Esophagus squamous epithelium (tissue), 5 donors: ENCODE results near the gene SENP7. TPM values are rescaled to one million over a fixed set of nuclear protein-coding genes. Genes with fewer than 3 reads are reported as not detected.

Source experiments
- DNase-seq: peaks from one replicate; lab custom pipeline; 2025; lab: John Stamatoyannopoulos, UW
- H3K27ac ChIP-seq, 4 donors: fragments of 200-600 bp; sonication (generic); one replicate each; pipeline ENCODE4 v1.5.1; 2016 to 2019; ENCODE audit warnings: mild to moderate bottlenecking in 1 of 4
- H3K27me3 ChIP-seq, 4 donors: fragments of 200-600 bp; sonication (generic); 1 replicate in 3 of 4; 2 replicates in 1 of 4; pipeline versions ENCODE4 v1.5.1 to v1.6.0; 2017 to 2021; ENCODE audit warnings: antibody characterized with exemption in 1 of 4
- H3K36me3 ChIP-seq, 3 donors: fragments of 200-600 bp; sonication (generic); one replicate each; pipeline ENCODE4 v1.5.1; 2016 to 2019
- H3K4me1 ChIP-seq, 3 donors: fragments of 200-600 bp; sonication (generic); one replicate each; pipeline ENCODE4 v1.5.1; 2017 to 2019
- H3K4me3 ChIP-seq, 4 donors: fragments of 200-600 bp; sonication (generic); 1 replicate in 3 of 4; 2 replicates in 1 of 4; pipeline ENCODE4 v1.5.1; 2016 to 2019; ENCODE audit warnings: mild to moderate bottlenecking in 2 of 4, moderate library complexity in 1 of 4
- H3K9me3 ChIP-seq, 3 donors: fragments of 200-600 bp; sonication (generic); one replicate each; pipeline ENCODE4 v1.5.1; 2016 to 2019
- CTCF ChIP-seq, 6 experiments: fragments of 450-650 bp in 4 of 6; fragments of 200-600 bp in 2 of 6; sonication (generic) in 2 of 6; IDR thresholded peaks; one replicate each; pipeline ENCODE4 v1.5.1; 2016 to 2019; ENCODE audit warnings: antibody characterized with exemption in 6 of 6, mild to moderate bottlenecking in 4 of 6, moderate library complexity in 4 of 6
- POLR2A ChIP-seq, 4 donors: fragments of 450-650 bp; IDR thresholded peaks; one replicate each; pipeline ENCODE4 v1.6.1; 2017; ENCODE audit warnings: antibody characterized with exemption in 4 of 4, mild to moderate bottlenecking in 4 of 4, moderate library complexity in 3 of 4
- WGBS, 2 donors: methylation state at CpG; one replicate each; pipeline ENCODE4 v1.1.5; 2018; 5-methylcytosine and 5-hydroxymethylcytosine counted together
- intact Hi-C: fragments of 100-400 bp; cut with DNase I; formaldehyde crosslinking; loops from one replicate; pipeline ENCODE4 v1.15.0; 2022
- total RNA-seq, 4 donors: library from RNA; depleted of rRNA; stranded (reverse); fragments of >200 nt; gene quantifications; one replicate each; pipeline ENCODE4 v1.1.0, GENCODE V29; 2016
- donor health status: DM: yes; HTN: yes; CAD: no.

The SENP7 gene
- total RNA-seq, 4 donors from 2014 or later = 6.0 to 18.9 (median 9.5) TPM

- no peaks in the 10 kb centered on the region for H3K4me1 ChIP-seq
- no peak for DNase-seq
- peaks cover 0 to 6% (median 0%) of the 10 kb centered on the region in 3 donors for H3K36me3 ChIP-seq
- intact Hi-C loops = no loop called here
- no peak for TF ChIP-seq CTCF (IDR thresholded peaks at IDR 0.05)
- TF ChIP-seq POLR2A (IDR thresholded peaks at IDR 0.05) = no peak
- H3K27me3 ChIP-seq = no peaks in the 10 kb centered on the region
- 87 to 94% methylated on average over 1 to 2 of the region's 5 CpGs for WGBS, 2 donors
- no peak overlapping the region for H3K4me3 ChIP-seq
- no peak overlapping the region for H3K27ac ChIP-seq
- H3K9me3 ChIP-seq = peaks cover 0 to 4% (median 0%) of the 10 kb centered on the region in 3 donors
Measured at GRCh38 chr3:101383156-101383575, 129.8 kb downstream of the SENP7 start.

- Histone ChIP-seq H3K27ac (no peak overlapping the region), H3K9me3 (no peaks in the 10 kb centered on the region), H3K4me1 (peaks cover 0 to 6% (median 0%) of the 10 kb centered on the region in 3 donors), H3K27me3 (no peaks in the 10 kb centered on the region), H3K36me3 (peaks cover 0 to 6% (median 0%) of the 10 kb centered on the region in 3 donors), H3K4me3 (no peak overlapping the region)
- no peak for TF ChIP-seq POLR2A (IDR thresholded peaks at IDR 0.05)
- TF ChIP-seq CTCF (IDR thresholded peaks at IDR 0.05) = peak in 5 of 6 experiments; percentile 11 to 53 (median 22)
- intact Hi-C loops = no loop called here
- no peak for DNase-seq
Measured at GRCh38 chr3:101381809-101382208, 131.2 kb downstream of the SENP7 start.

GRCh38 chr3:101379658-101380376 is 133.2 kb downstream of the SENP7 start:
- intact Hi-C loops = no loop called here
- Histone ChIP-seq H3K27me3 (no peaks in the 10 kb centered on the region), H3K27ac (no peak overlapping the region), H3K9me3 (no peaks in the 10 kb centered on the region), H3K36me3 (peaks cover 0 to 6% (median 0%) of the 10 kb centered on the region in 3 donors), H3K4me1 (peaks cover 0 to 6% (median 0%) of the 10 kb centered on the region in 3 donors), H3K4me3 (no peak overlapping the region)
- WGBS, 2 donors = 81 to 85% methylated on average over 3 of the region's 3 CpGs
- TF ChIP-seq POLR2A (IDR thresholded peaks at IDR 0.05) (no peak), CTCF (IDR thresholded peaks at IDR 0.05) (no peak)
- no peak for DNase-seq

GRCh38 chr3:101377796-101378195 is 135.2 kb downstream of the SENP7 start:
- no peak overlapping the region for H3K27ac ChIP-seq
- no peaks in the 10 kb centered on the region for H3K9me3 ChIP-seq
- H3K4me1 ChIP-seq = peaks cover 0 to 6% (median 0%) of the 10 kb centered on the region in 3 donors
- no peak overlapping the region for H3K4me3 ChIP-seq
- intact Hi-C loops = no loop called here
- no peak for TF ChIP-seq POLR2A (IDR thresholded peaks at IDR 0.05)
- TF ChIP-seq CTCF (IDR thresholded peaks at IDR 0.05) = no peak
- no peaks in the 10 kb centered on the region for H3K27me3 ChIP-seq
- no peaks in the 10 kb centered on the region for H3K36me3 ChIP-seq
- 70 to 79% methylated on average over 3 of the region's 3 CpGs for WGBS, 2 donors
- no peak for DNase-seq

GRCh38 chr3:101377209-101377608 is 135.8 kb downstream of the SENP7 start:
- Histone ChIP-seq H3K36me3 (no peaks in the 10 kb centered on the region), H3K27me3 (no peaks in the 10 kb centered on the region), H3K4me3 (no peak overlapping the region), H3K4me1 (peaks cover 0 to 6% (median 0%) of the 10 kb centered on the region in 3 donors), H3K27ac (no peak overlapping the region), H3K9me3 (no peaks in the 10 kb centered on the region)
- intact Hi-C loops = no loop called here
- TF ChIP-seq POLR2A (IDR thresholded peaks at IDR 0.05) = no peak
- no peak for TF ChIP-seq CTCF (IDR thresholded peaks at IDR 0.05)
- 72 to 76% methylated on average over 4 of the region's 4 CpGs for WGBS, 2 donors
- no peak for DNase-seq
